ENCODE data around the gene CEP89.
"Not testable (repeated sequence)": the region's sequence is repeated elsewhere in the genome, so short reads cannot be mapped to it uniquely, and the experiment has no call there.

The CEP89 gene

DNA sequence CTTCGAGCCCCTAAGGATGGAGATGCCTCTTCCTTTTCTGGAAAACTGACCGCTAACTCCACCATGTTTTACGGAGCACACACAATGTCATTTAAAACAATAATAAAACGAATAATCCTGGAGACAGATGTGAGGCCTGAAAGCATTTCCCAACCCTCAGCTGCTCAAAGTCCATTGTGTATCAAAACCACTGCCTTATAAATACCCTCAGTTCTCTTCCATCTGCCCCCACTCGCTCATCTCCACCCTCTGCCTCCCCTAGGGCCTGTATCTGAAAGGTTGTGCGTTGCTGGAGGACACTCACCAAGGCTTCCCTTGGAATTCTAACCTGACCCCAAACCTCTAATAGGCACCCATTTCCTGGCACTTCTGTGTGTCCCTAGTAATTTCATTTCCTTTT is 10.7 kb upstream of the CEP89 start:
- H3K4me1 Mint-ChIP-seq (ENCODE audit: low read depth); H3K9me3 Mint-ChIP-seq; H3K4me3 Mint-ChIP-seq; intact Hi-C loops (cut with micrococcal nuclease); H3K27ac Mint-ChIP-seq; H3K27me3 Mint-ChIP-seq; H3K36me3 Mint-ChIP-seq (ENCODE audit: low read depth): not testable (repeated sequence)

DNA sequence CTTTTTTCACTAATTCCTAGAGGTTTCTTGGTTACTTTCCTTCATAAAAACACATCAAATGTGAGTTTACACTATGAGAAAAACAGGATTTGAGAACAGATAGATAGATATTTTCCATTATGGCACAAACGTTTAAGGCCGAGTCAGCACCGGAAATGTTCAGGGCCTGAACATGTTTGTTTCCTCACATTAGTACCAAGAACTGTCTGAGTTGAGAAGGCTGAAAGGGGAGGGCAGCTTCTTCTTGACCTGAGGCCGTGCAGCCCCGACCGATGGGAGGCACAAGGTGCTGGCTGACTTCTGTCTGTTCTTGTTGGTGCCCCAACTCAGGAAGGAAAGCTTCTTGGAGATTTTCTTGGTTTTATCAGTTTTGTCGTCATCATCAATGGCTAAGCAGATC is 8.0 kb upstream of the CEP89 start:
- H3K9me3 Mint-ChIP-seq; H3K27me3 Mint-ChIP-seq; H3K36me3 Mint-ChIP-seq (ENCODE audit: low read depth); H3K4me1 Mint-ChIP-seq (ENCODE audit: low read depth); H3K4me3 Mint-ChIP-seq; H3K27ac Mint-ChIP-seq: not testable (repeated sequence)
- intact Hi-C loops (cut with micrococcal nuclease), result loop anchor here (10.0 kb wide), 3 partner anchors 135 to 815 kb away; partner anchors contain the start of genes KCTD15 and NUDT19

DNA sequence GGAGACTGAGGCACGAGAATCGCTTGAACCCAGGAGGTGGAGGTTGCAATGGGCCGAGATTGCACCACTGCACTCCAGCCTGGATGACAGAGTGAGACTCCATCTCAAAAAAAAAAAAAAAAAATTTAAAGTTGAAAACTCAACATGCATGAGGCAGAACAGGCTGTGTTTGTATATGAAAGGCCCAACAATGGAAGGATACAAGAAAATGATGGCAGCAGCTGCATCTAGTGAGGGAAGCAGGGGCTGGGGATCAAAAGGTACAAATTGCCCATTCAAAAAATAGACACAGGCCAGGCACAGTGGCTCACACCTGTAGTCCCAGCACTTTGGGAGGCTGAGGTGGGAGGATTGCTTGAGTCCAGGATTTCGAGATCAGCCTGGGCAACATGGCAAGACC is 6.1 kb upstream of the CEP89 start:
- H3K4me3 Mint-ChIP-seq; H3K27me3 Mint-ChIP-seq; H3K36me3 Mint-ChIP-seq (ENCODE audit: low read depth); H3K9me3 Mint-ChIP-seq; H3K4me1 Mint-ChIP-seq (ENCODE audit: low read depth); H3K27ac Mint-ChIP-seq: not testable (repeated sequence)
- intact Hi-C loops (cut with micrococcal nuclease), result loop anchor here (10.0 kb wide), 3 partner anchors 137 to 817 kb away; partner anchors contain the start of genes KCTD15 and NUDT19

DNA sequence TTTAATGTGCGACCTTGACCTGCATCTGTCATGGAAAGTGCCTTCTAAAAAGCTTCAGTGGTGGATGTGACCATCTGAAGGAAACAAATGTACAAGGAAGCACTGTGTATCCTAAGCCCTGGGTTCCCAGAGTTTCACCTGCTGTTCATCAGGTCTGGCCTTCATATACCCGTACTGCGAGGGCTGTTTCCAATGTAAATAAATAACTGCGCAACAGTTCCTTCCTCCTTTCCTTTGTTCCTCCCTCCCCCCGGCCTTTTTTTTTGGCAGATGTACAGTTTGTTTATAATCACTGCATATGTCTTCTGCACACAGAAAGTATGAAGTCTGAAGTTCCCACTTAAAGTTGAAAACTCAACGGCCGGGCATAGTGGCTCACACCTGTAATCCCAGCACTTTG is 5.5 kb upstream of the CEP89 start:
- Mint-ChIP-seq H3K27me3 (no peaks in the 10 kb centered on the region), H3K36me3 (ENCODE audit: low read depth) (peaks cover 5% of the 10 kb centered on the region), H3K9me3 (no peaks in the 10 kb centered on the region), H3K4me1 (ENCODE audit: low read depth) (peaks cover 9% of the 10 kb centered on the region), H3K4me3 (no peak overlapping the region), H3K27ac (no peak overlapping the region)
- intact Hi-C loops (cut with micrococcal nuclease), result loop anchor here (10.0 kb wide), 3 partner anchors 138 to 818 kb away; partner anchors contain the start of genes KCTD15 and NUDT19

DNA sequence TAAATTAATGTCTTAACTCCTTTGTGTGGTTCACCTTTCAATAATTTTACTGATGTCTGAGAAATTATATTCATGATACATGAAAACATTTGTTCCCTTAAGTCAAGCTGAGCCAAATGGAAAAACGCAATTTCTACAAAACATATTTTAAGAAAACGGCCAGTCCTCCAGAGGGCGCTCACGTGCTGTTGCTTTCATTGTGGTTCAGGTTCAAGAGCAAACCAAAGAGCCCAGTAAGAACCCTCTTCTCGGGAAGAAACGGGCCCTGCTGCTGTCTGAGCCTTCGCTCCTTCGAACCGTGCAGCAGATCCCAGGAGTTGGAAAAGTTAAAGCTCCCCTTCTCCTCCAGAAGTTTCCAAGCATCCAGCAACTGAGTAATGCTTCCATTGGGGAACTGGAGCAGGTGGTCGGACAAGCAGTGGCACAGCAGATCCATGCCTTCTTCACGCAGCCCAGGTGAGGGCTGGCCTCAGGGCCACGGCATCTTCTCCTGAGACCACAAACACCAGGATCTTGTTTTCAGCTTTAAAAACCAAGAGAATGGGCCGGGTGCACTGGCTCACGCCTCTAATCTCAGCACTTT is 4.6 kb upstream of the CEP89 start:
- H3K36me3 Mint-ChIP-seq (ENCODE audit: low read depth), result peaks cover 14% of the 10 kb centered on the region
- intact Hi-C loops (cut with micrococcal nuclease), result loop anchor here (10.0 kb wide), 3 partner anchors 138 to 818 kb away; partner anchors contain the start of genes KCTD15 and NUDT19
- no peaks in the 10 kb centered on the region for H3K27me3 Mint-ChIP-seq
- H3K4me1 Mint-ChIP-seq (ENCODE audit: low read depth), result peaks cover 10% of the 10 kb centered on the region
- no peaks in the 10 kb centered on the region for H3K9me3 Mint-ChIP-seq
- H3K4me3 Mint-ChIP-seq, result no peak overlapping the region
- H3K27ac Mint-ChIP-seq, result no peak overlapping the region

DNA sequence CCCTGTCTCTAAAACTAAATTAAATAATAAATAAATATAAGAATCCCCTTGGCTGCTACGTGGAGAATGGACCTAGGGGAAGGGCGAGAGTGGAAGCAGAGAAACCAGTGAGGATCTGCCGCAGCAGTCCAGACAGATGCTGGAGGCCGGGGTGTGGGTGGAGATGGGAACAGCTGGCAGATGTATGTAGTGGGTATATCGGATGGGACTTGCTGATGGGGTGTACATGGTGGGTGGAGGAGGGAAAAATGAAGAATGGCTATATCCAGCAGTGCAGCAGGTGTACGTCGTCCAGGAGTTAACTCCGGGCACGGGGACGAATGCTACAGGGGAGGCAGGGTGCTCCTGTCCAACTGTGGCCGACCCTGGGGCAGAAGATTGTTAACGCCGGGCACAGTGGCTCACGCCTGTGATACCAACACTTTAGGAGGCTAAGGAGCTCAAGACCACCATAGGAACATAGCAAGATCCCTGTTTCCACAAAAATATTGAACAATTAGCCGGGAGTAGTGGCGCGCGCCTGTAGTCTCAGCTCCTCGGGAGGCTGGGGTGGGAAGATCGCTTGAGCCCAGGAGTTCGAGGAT is 654 bp downstream of the CEP89 start:
- Mint-ChIP-seq H3K27me3 (no peaks in the 10 kb centered on the region), H3K27ac (peak overlapping the region; percentile 97), H3K9me3 (no peaks in the 10 kb centered on the region), H3K4me3 (peak overlapping the region; percentile 99), H3K36me3 (ENCODE audit: low read depth) (peaks cover 36% of the 10 kb centered on the region), H3K4me1 (ENCODE audit: low read depth) (peaks cover 19% of the 10 kb centered on the region)
- intact Hi-C loops (cut with micrococcal nuclease), result loop anchor here (2.0 to 10.0 kb wide), 5 partner anchors 110 to 824 kb away; partner anchors contain the start of genes GPATCH1, KCTD15 and NUDT19

DNA sequence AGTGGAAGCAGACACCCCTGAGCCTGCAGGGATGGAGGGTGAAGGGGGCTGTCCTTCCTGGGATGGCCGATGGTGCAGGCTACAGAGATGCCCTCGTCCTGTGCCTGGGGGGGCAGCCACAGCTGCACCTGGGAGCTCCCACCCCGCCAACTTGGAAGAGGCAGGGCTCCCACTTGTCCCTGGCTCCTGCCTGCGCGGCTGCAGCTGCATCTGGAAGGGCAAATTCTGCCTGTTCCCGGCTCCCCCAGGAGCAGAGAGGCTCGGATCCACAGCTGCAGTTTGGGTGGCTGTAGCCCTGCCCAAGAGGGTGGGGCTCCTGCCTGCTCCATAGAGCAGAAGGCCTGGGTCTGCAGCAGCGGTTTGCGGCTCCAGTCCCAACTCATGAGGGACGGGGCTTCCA is 2.2 kb downstream of the CEP89 start:
- Mint-ChIP-seq H3K4me1 (ENCODE audit: low read depth) (peaks cover 19% of the 10 kb centered on the region), H3K9me3 (no peaks in the 10 kb centered on the region), H3K27ac (no peak overlapping the region), H3K27me3 (no peaks in the 10 kb centered on the region), H3K36me3 (ENCODE audit: low read depth) (peaks cover 47% of the 10 kb centered on the region), H3K4me3 (no peak overlapping the region)
- intact Hi-C loops (cut with micrococcal nuclease), result no loop called here

DNA sequence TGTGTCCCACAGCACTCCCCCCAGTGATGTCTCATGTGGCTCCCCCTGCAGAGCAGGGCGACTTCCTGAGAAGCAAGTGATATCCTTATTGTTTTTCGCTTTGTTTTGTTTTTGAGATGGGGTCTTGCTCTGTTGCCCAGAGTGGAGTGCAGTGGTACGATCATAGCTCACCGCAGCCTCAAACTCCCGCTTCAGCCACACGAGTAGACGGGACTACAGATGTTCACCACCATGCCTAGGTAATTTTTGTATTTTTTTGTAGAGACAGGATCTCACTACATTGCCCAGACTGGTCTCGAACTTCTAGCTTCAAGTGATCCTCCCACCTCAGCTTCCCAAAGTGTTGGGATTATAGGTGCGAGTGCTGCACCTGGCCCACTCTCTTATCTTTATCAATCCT is 5.0 kb downstream of the CEP89 start:
- peaks cover 19% of the 10 kb centered on the region for H3K4me1 Mint-ChIP-seq (ENCODE audit: low read depth)
- no peaks in the 10 kb centered on the region for H3K27me3 Mint-ChIP-seq
- H3K36me3 Mint-ChIP-seq (ENCODE audit: low read depth), result peaks cover 65% of the 10 kb centered on the region
- intact Hi-C loops (cut with micrococcal nuclease), result no loop called here
- H3K4me3 Mint-ChIP-seq, result no peak overlapping the region
- H3K9me3 Mint-ChIP-seq, result no peaks in the 10 kb centered on the region
- no peak overlapping the region for H3K27ac Mint-ChIP-seq

DNA sequence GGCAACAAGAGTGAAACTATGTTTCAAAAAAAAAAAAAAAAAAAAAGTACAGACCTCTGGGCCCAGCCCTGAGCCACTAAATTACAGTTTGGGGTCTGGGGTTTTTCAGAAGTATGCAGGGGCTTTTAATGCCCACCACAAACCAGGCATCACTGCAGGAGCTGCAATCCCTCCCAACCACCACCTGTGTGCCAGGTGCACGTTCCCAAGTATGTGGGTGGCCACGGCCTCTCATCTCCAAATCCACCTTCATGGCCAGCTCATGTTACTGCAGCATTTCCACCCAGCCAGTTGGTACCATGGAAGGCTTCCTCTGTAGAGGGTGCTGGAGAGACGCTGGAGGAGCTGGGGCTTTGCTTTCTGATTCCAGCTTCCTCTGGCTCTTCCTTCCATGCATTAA is 26.5 kb downstream of the CEP89 start:
- Mint-ChIP-seq H3K27ac (no peak overlapping the region), H3K36me3 (ENCODE audit: low read depth) (peaks cover 77% of the 10 kb centered on the region), H3K9me3 (no peaks in the 10 kb centered on the region), H3K4me3 (no peak overlapping the region), H3K4me1 (ENCODE audit: low read depth) (no peaks in the 10 kb centered on the region), H3K27me3 (no peaks in the 10 kb centered on the region)
- intact Hi-C loops (cut with micrococcal nuclease), result no loop called here

DNA sequence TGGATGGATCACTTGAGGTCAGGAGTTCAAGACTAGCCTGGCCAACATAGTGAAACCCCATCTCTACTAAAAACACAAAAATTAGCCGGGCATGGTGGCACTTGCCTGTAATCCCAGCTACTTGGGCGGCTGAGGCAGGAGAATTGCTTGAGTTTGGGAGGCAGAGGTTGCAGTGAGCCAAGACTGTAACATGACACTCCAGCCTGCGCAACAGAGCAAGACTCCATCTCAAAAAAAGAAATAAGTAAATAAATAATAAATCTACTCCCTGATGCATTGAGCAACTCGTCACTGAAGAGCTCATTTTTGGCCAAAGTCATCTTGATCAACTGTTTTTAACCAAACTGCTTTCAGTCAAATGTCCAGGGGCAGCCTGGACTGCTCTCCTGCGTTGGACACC is 30.5 kb downstream of the CEP89 start:
- H3K9me3 Mint-ChIP-seq; H3K27ac Mint-ChIP-seq; intact Hi-C loops (cut with micrococcal nuclease); H3K27me3 Mint-ChIP-seq; H3K4me3 Mint-ChIP-seq; H3K4me1 Mint-ChIP-seq (ENCODE audit: low read depth): not testable (repeated sequence)
- peaks cover 57% of the 10 kb centered on the region for H3K36me3 Mint-ChIP-seq (ENCODE audit: low read depth)

DNA sequence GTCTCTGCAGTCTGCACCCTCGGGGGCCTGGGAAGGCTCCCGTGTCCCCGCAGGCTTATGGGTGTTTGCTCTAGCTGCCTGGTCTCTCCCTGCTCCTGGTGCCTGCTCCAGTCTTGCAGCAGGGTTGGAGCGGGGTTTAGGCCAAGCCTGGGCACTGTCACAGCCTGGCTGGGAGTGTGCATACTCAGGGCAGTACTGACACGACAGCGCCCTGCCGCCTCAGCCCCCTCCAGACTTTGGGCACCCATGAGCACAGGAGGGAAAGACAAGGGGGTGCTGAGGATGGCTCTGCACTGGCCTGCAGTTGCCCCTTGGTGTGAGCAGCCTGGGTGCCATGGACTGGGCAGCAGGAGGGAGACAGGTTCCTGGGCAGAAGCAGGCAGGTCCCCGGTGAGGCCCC is 35.7 kb downstream of the CEP89 start:
- Mint-ChIP-seq H3K4me3 (no peak overlapping the region), H3K9me3 (no peaks in the 10 kb centered on the region), H3K27ac (no peak overlapping the region), H3K27me3 (no peaks in the 10 kb centered on the region), H3K36me3 (ENCODE audit: low read depth) (peaks cover 54% of the 10 kb centered on the region), H3K4me1 (ENCODE audit: low read depth) (no peaks in the 10 kb centered on the region)
- intact Hi-C loops (cut with micrococcal nuclease), result no loop called here

DNA sequence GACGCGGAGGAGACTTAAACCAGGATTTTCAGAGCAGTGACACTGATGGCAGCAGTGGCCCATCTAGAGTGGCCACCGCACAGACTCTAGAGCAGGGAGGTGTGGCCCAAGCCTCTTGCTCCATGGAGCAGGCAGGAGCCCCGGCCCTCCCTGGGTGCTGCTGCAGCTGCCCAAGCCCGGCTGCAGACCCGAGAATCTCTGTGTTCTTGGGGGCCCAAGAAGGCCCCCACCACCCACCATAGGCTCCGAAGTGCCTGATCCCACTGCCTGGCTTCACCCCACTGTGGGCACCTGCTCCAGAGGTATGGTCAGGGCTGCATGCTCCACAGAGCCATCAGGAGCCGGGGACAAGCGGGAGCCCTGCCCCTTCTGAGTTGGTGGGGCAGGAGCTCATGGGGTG is 36.1 kb downstream of the CEP89 start:
- Mint-ChIP-seq H3K36me3 (ENCODE audit: low read depth) (peaks cover 59% of the 10 kb centered on the region), H3K27me3 (no peaks in the 10 kb centered on the region), H3K4me3 (no peak overlapping the region), H3K9me3 (no peaks in the 10 kb centered on the region), H3K4me1 (ENCODE audit: low read depth) (no peaks in the 10 kb centered on the region), H3K27ac (no peak overlapping the region)
- intact Hi-C loops (cut with micrococcal nuclease), result no loop called here

DNA sequence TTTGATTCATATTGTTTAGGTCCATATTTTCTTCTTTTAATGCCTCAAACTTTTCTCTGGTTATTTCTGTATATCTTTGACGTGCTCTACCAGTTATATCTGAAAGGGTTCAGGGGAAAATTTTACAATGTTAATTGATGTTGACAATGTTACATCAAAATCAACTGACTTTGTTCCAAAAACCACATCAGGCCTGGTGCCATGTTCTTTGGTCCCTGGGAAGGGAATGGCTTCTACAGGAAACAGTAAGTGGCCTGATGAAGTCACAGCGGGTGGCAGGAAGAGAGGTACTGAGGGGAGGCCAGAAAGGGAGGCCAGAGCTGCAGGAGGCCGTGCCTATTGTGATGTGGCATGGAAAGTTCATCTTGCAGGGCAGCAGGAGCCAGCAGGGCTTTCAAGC is 38.2 kb downstream of the CEP89 start:
- Mint-ChIP-seq H3K4me3 (no peak overlapping the region), H3K27ac (no peak overlapping the region), H3K36me3 (ENCODE audit: low read depth) (peaks cover 79% of the 10 kb centered on the region), H3K27me3 (no peaks in the 10 kb centered on the region), H3K4me1 (ENCODE audit: low read depth) (no peaks in the 10 kb centered on the region), H3K9me3 (peaks cover 6% of the 10 kb centered on the region)
- intact Hi-C loops (cut with micrococcal nuclease), result no loop called here

DNA sequence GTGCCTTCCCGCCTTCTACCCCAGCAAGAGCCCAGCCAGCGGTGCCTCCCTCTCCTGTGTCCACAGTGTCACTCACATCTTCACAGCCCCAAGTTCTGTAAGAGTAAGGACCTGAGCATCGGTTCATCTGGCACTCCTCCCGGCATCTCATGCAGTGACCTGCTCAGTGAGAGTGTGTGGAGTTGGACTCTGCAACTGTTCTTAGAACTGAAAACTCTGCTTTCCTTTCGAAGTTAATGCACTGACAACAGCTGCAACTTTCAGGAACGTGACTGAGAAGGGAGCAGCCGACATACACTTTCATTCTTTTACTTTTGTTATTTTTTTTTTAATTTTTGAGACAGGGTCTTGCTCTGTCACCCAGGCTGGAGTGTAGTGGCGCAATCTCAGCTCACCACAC is 41.2 kb downstream of the CEP89 start:
- H3K36me3 Mint-ChIP-seq (ENCODE audit: low read depth), result peaks cover 79% of the 10 kb centered on the region
- peaks cover 14% of the 10 kb centered on the region for H3K9me3 Mint-ChIP-seq
- intact Hi-C loops (cut with micrococcal nuclease), result no loop called here
- no peaks in the 10 kb centered on the region for H3K27me3 Mint-ChIP-seq
- no peak overlapping the region for H3K27ac Mint-ChIP-seq
- H3K4me1 Mint-ChIP-seq (ENCODE audit: low read depth), result no peaks in the 10 kb centered on the region
- H3K4me3 Mint-ChIP-seq, result no peak overlapping the region

DNA sequence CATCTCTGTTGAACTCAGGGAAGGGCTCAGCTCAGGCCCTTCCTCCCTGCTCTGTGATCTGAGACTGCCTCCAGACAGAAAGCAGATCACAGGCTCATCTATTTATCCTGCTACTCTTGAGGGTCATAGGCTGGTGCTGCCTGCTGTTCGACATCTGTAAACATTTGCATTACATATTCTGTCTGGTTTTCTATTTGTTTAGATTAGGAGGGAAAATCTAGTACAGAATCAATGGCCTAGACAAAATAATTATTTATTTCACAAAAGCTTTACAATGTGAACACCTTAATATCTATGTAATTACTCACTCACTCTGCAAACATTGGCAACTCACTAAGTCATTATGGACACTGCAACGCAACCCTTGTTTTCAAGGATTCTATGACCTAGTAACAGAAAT is 43.0 kb downstream of the CEP89 start:
- Mint-ChIP-seq H3K27me3 (no peaks in the 10 kb centered on the region), H3K9me3 (peaks cover 14% of the 10 kb centered on the region), H3K4me1 (ENCODE audit: low read depth) (no peaks in the 10 kb centered on the region), H3K36me3 (ENCODE audit: low read depth) (peaks cover 78% of the 10 kb centered on the region), H3K4me3 (no peak overlapping the region), H3K27ac (no peak overlapping the region)
- intact Hi-C loops (cut with micrococcal nuclease), result no loop called here
